Common myeloid progenitor, CD34-positive (primary cell): ENCODE measurements around the gene ANKRD44.

Source experiments
- CTCF ChIA-PET: fragments of 350-600 bp; sonication (Branson Sonifier 250); formaldehyde crosslinking; loops from one replicate; lab custom pipeline; 2021; ENCODE audit warnings: antibody characterized with exemption; lab: Charles Lee
- POLR2A ChIA-PET: fragments of 350-600 bp; sonication (Branson Sonifier 250); formaldehyde crosslinking; loops from one replicate; lab custom pipeline; 2021; ENCODE audit warnings: antibody characterized with exemption; lab: Charles Lee
- DNase-seq, 3 donors: peaks; one replicate each; pipeline versions ENCODE4 v3.0.0 to v3.0.0-alpha.2; 2013
- H3K27ac ChIP-seq, 2 experiments: 1 replicate in 1 of 2; 2 replicates in 1 of 2; pipeline ENCODE4 v1.7.0; 2013; ENCODE audit warnings: inconsistent platforms in 2 of 2, low read length in 2 of 2, mild to moderate bottlenecking in 2 of 2, low read depth in 1 of 2, moderate library complexity in 1 of 2; ENCODE audit not compliant: severe bottlenecking in 2 of 2, insufficient read depth in 1 of 2, poor library complexity in 1 of 2
- H3K27me3 ChIP-seq, 5 experiments: replicated peaks in 2 of 5; 1 replicate in 3 of 5; 2 replicates in 2 of 5; pipeline versions ENCODE4 v1.6.1 to v1.7.0; 2013; ENCODE audit warnings: low read length in 4 of 5, mild to moderate bottlenecking in 2 of 5, moderate library complexity in 2 of 5, inconsistent platforms in 1 of 5; ENCODE audit not compliant: insufficient read depth in 5 of 5, control insufficient read depth in 4 of 5
- H3K36me3 ChIP-seq, 4 experiments: 1 replicate in 2 of 4; 2 replicates in 2 of 4; pipeline versions ENCODE4 v1.6.1 to v1.7.0; 2013; ENCODE audit warnings: low read length in 3 of 4, control low read depth in 1 of 4, mild to moderate bottlenecking in 1 of 4; ENCODE audit not compliant: control insufficient read depth in 4 of 4, insufficient read depth in 4 of 4
- H3K4me1 ChIP-seq, 4 experiments: 1 replicate in 3 of 4; 2 replicates in 1 of 4; pipeline versions ENCODE4 v1.6.1 to v1.7.1; 2013; ENCODE audit warnings: low read length in 3 of 4, mild to moderate bottlenecking in 3 of 4, control low read depth in 1 of 4, inconsistent platforms in 1 of 4, moderate library complexity in 1 of 4; ENCODE audit not compliant: control insufficient read depth in 4 of 4, insufficient read depth in 4 of 4; ENCODE audit errors: control extremely low read depth in 1 of 4
- H3K4me3 ChIP-seq, 7 experiments: 1 replicate in 4 of 7; 2 replicates in 3 of 7; pipeline versions ENCODE4 v1.5.1 to v1.7.0; 2013; ENCODE audit warnings: mild to moderate bottlenecking in 7 of 7, low read length in 6 of 7, moderate library complexity in 6 of 7, inconsistent platforms in 2 of 7, low read depth in 2 of 7, control low read depth in 1 of 7; ENCODE audit not compliant: insufficient read depth in 4 of 7, control insufficient read depth in 1 of 7; ENCODE audit errors: extremely low read depth in 1 of 7
- H3K9me3 ChIP-seq, 5 experiments: 1 replicate in 4 of 5; 2 replicates in 1 of 5; pipeline versions ENCODE4 v1.6.1 to v1.7.1; 2013; ENCODE audit warnings: low read length in 4 of 5, mild to moderate bottlenecking in 2 of 5, inconsistent platforms in 1 of 5, low read depth in 1 of 5, moderate library complexity in 1 of 5; ENCODE audit not compliant: control insufficient read depth in 4 of 5, insufficient read depth in 2 of 5; ENCODE audit errors: control extremely low read depth in 1 of 5
- WGBS: methylation state at CpG from one replicate; pipeline ENCODE4 v1.1.5; 2013; ENCODE audit not compliant: insufficient coverage; 5-methylcytosine and 5-hydroxymethylcytosine counted together

The ANKRD44 gene

GRCh38 chr2:197076652-197077051, 233.9 kb downstream of the ANKRD44 start:
- Histone ChIP-seq H3K27ac (no peak overlapping the region), H3K4me3 (no peak overlapping the region), H3K36me3 (peaks cover 20 to 38% (median 30%) of the 10 kb centered on the region in 4 experiments), H3K9me3 (no peaks in the 10 kb centered on the region), H3K4me1 (peaks cover 0 to 12% (median 3%) of the 10 kb centered on the region in 4 experiments), H3K27me3 (no peaks in the 10 kb centered on the region)
- WGBS: no CpG with 5 or more reads among the region's 1 CpG
- DNase-seq: no peak
- ChIA-PET POLR2A (no interaction called here), CTCF (no interaction called here)

- 100% methylated on average over 3 of the region's 7 CpGs for WGBS
- H3K4me3 ChIP-seq: no peak overlapping the region
- H3K9me3 ChIP-seq: no peaks in the 10 kb centered on the region
- H3K36me3 ChIP-seq: peaks cover 18 to 38% (median 27%) of the 10 kb centered on the region in 4 experiments
- DNase-seq: peak; percentile 14 to 44 (median 26)
- no peak overlapping the region for H3K27ac ChIP-seq
- H3K27me3 ChIP-seq: no peaks in the 10 kb centered on the region
- H3K4me1 ChIP-seq: peaks cover 0 to 5% (median 0%) of the 10 kb centered on the region in 4 experiments
- CTCF ChIA-PET: interaction anchor here (0.9 kb wide), 1 partner anchor 86 kb away, joined by 3 read pairs; no protein-coding TSS in a partner anchor
- POLR2A ChIA-PET: no interaction called here
These were observed 234.7 kb downstream of the ANKRD44 start for GRCh38 chr2:197075754-197076337.

- POLR2A ChIA-PET: no interaction called here
- H3K27ac ChIP-seq: no peak overlapping the region
- H3K36me3 ChIP-seq: peaks cover 13 to 38% (median 25%) of the 10 kb centered on the region in 4 experiments
- H3K4me1 ChIP-seq: peaks cover 0 to 2% (median 0%) of the 10 kb centered on the region in 4 experiments
- CTCF ChIA-PET: interaction anchor here (0.9 kb wide), 1 partner anchor 87 kb away, joined by 3 read pairs; no protein-coding TSS in a partner anchor
- WGBS: no CpG with 5 or more reads among the region's 2 CpGs
- H3K27me3 ChIP-seq: no peaks in the 10 kb centered on the region
- DNase-seq: no peak
- H3K9me3 ChIP-seq: no peaks in the 10 kb centered on the region
- H3K4me3 ChIP-seq: no peak overlapping the region
These were observed 235.3 kb downstream of the ANKRD44 start for GRCh38 chr2:197075281-197075680.

- H3K36me3 ChIP-seq: peaks cover 13 to 34% (median 23%) of the 10 kb centered on the region in 4 experiments
- no peak overlapping the region for H3K27ac ChIP-seq
- ChIA-PET POLR2A (no interaction called here), CTCF (interaction anchor here (0.7 to 0.8 kb wide), 3 partner anchors 13 to 535 kb away, joined by 3 to 4 read pairs (median 3); no protein-coding TSS in a partner anchor)
- H3K4me3 ChIP-seq: no peak overlapping the region
- WGBS: 100% methylated on average over 1 of the region's 1 CpG
- H3K27me3 ChIP-seq: no peaks in the 10 kb centered on the region
- no peaks in the 10 kb centered on the region for H3K4me1 ChIP-seq
- H3K9me3 ChIP-seq: no peaks in the 10 kb centered on the region
- no peak for DNase-seq
These were observed 236.7 kb downstream of the ANKRD44 start for GRCh38 chr2:197073701-197074433.

GRCh38 chr2:197073270-197073669, 237.3 kb downstream of the ANKRD44 start:
- Histone ChIP-seq H3K27ac (no peak overlapping the region), H3K4me1 (no peaks in the 10 kb centered on the region), H3K36me3 (peaks cover 9 to 29% (median 19%) of the 10 kb centered on the region in 4 experiments), H3K27me3 (no peaks in the 10 kb centered on the region), H3K4me3 (no peak overlapping the region), H3K9me3 (no peaks in the 10 kb centered on the region)
- ChIA-PET CTCF (interaction anchor here (0.7 to 1.3 kb wide), 5 partner anchors 12 to 535 kb away, joined by 3 to 5 read pairs (median 4); no protein-coding TSS in a partner anchor), POLR2A (no interaction called here)
- no peak for DNase-seq
- WGBS: 100% methylated on average over 1 of the region's 2 CpGs

GRCh38 chr2:197072533-197072932, 238.0 kb downstream of the ANKRD44 start:
- POLR2A ChIA-PET: no interaction called here
- Histone ChIP-seq H3K9me3 (no peaks in the 10 kb centered on the region), H3K27ac (no peak overlapping the region), H3K27me3 (no peaks in the 10 kb centered on the region), H3K4me1 (no peaks in the 10 kb centered on the region), H3K36me3 (peaks cover 8 to 22% (median 16%) of the 10 kb centered on the region in 4 experiments), H3K4me3 (no peak overlapping the region)
- WGBS: 100% methylated on average over 1 of the region's 3 CpGs
- DNase-seq: no peak
- CTCF ChIA-PET: interaction anchor here (1.2 to 1.3 kb wide), 2 partner anchors 27 to 61 kb away, joined by 4 to 5 read pairs; no protein-coding TSS in a partner anchor
